ENCODE measurements around the gene FBXL13. TPM values are rescaled to one million over a fixed set of nuclear protein-coding genes. Genes with fewer than 3 reads are reported as not detected.

The FBXL13 gene
- total and polyA plus RNA-seq, 12 donors: 0.61 to 6.8 (median 2.7) TPM

DNA sequence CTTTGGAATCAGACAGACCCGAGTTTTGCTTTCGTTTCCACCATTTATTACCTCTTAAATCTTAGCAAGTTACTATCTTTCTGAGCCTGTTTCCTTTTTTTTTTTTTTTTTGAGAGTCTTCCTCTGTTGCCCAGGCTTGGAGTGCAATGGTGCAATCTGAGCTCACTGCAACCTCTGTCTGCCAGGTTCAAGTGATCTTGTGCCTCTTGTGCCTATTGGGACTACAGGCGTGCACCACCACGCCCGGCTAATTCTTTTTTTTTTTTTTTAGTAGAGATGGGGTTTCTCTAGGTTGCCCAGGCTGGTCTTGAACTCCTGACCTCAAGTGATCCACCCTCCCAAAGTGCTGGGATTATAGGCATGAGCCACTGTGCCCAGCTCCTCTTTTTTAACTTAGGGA is 241.3 kb downstream of the FBXL13 start:
- no peak overlapping the region for H3K27ac ChIP-seq
- no peaks in the 10 kb centered on the region for H3K36me3 ChIP-seq (replicated peaks in 1 of 2)
- peaks cover 0 to 6% of the 10 kb centered on the region in 2 donors for H3K4me1 ChIP-seq (replicated peaks in 1 of 2)
- 92 to 95% (median 92%) methylated on average over 5 of the region's 5 CpGs for WGBS, 4 donors
- no peaks in the 10 kb centered on the region for H3K27me3 ChIP-seq
- TF ChIP-seq, protein P1, sequence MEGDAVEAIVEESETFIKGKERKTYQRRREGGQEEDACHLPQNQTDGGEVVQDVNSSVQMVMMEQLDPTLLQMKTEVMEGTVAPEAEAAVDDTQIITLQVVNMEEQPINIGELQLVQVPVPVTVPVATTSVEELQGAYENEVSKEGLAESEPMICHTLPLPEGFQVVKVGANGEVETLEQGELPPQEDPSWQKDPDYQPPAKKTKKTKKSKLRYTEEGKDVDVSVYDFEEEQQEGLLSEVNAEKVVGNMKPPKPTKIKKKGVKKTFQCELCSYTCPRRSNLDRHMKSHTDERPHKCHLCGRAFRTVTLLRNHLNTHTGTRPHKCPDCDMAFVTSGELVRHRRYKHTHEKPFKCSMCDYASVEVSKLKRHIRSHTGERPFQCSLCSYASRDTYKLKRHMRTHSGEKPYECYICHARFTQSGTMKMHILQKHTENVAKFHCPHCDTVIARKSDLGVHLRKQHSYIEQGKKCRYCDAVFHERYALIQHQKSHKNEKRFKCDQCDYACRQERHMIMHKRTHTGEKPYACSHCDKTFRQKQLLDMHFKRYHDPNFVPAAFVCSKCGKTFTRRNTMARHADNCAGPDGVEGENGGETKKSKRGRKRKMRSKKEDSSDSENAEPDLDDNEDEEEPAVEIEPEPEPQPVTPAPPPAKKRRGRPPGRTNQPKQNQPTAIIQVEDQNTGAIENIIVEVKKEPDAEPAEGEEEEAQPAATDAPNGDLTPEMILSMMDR (IDR thresholded peaks at IDR 0.05): no peak
- TF ChIP-seq POLR2A (IDR thresholded peaks at IDR 0.05): no peak
- no peak overlapping the region for H3K4me3 ChIP-seq
- H3K9me3 ChIP-seq (replicated peaks in 1 of 3): no peaks in the 10 kb centered on the region
- intact Hi-C loops (cut with DNase I): no loop called here
- DNase-seq: no peak

DNA sequence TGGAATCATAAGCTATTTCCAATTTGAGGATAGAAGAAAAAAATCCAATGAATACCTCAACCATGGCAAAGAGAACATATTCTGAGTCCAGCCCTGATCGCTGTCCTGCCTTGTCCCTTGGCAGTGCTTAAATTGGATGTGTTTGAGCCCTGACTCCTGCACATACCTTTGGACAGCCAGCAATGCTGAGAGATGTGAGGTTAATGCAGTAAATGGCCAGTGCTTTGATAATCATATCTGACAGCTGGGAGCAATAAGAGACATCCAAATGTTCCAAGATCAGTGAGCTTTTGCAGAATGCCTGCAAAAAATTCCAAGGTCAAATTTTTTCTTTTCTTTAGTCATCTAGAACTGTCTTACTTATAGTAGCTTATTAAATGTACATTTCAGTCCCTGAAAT is 241.9 kb downstream of the FBXL13 start:
- WGBS, 4 donors: 75 to 92% (median 81%) methylated on average over 1 of the region's 1 CpG
- TF ChIP-seq, protein P1 (IDR thresholded peaks at IDR 0.05): no peak
- no peak overlapping the region for H3K4me3 ChIP-seq

DNA sequence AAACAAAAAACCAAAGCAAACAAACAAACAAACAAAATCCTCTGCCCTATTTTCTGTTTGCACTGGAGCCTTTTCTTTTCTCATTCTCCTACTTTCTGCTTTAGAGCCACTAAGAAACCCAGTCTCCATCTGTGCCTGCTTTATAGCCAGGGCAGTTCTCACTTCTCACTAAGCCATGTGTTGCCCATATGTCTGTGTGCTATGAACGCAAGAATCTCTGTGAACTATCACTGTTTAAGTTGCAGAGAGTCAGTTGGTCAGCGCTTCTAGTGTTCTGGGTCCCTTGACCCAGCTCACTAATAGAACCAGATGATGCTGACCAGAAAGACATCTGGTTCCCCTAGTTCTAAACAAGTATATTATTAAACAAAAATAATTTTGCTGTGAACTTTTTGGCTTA is 244.4 kb downstream of the FBXL13 start:
- TF ChIP-seq, protein P1 (IDR thresholded peaks at IDR 0.05): no peak
- no peak for TF ChIP-seq POLR2A (IDR thresholded peaks at IDR 0.05)
- Histone ChIP-seq H3K27me3 (no peaks in the 10 kb centered on the region), H3K4me3 (no peak overlapping the region), H3K4me1 (replicated peaks in 1 of 2) (peaks cover 0 to 6% of the 10 kb centered on the region in 2 donors), H3K27ac (no peak overlapping the region), H3K9me3 (replicated peaks in 1 of 3) (no peaks in the 10 kb centered on the region), H3K36me3 (replicated peaks in 1 of 2) (no peaks in the 10 kb centered on the region)
- WGBS, 4 donors: 88 to 96% (median 94%) methylated on average over 2 of the region's 2 CpGs
- intact Hi-C loops (cut with DNase I): no loop called here
- no peak for DNase-seq

More for the DNA sequence above, 241.9 kb downstream of the FBXL13 start:
- H3K9me3 ChIP-seq (replicated peaks in 1 of 3): no peaks in the 10 kb centered on the region
- intact Hi-C loops (cut with DNase I): no loop called here
- DNase-seq: no peak
- H3K4me1 ChIP-seq (replicated peaks in 1 of 2): peaks cover 0 to 6% of the 10 kb centered on the region in 2 donors
- no peaks in the 10 kb centered on the region for H3K36me3 ChIP-seq (replicated peaks in 1 of 2)
- H3K27me3 ChIP-seq: no peaks in the 10 kb centered on the region
- no peak overlapping the region for H3K27ac ChIP-seq

DNA sequence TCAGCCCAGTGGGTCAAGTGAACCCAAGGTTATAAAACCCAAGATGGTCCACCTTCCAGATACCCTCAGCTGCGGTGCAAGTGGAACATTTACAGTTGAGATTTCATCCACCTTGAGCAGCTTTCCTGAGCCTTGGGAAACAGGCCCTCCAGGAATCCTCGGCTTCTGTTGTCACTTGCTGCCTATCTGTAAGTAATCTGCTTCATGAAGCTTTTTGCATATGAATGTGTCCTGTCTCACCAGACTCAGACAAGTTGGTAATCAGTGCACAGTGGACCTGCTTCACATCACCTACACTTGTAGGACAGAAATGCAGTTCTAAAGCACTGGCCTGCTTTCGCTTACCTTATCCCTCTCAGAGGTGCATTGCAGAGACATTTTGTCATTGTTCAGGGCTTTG is 245.5 kb downstream of the FBXL13 start:
- no peaks in the 10 kb centered on the region for H3K9me3 ChIP-seq (replicated peaks in 1 of 3)
- intact Hi-C loops (cut with DNase I): no loop called here
- H3K4me3 ChIP-seq: no peak overlapping the region
- 95 to 99% (median 97%) methylated on average over 3 of the region's 3 CpGs for WGBS, 4 donors
- no peak for TF ChIP-seq POLR2A (IDR thresholded peaks at IDR 0.05)
- TF ChIP-seq, protein P1 (IDR thresholded peaks at IDR 0.05): no peak
- DNase-seq: no peak
- no peaks in the 10 kb centered on the region for H3K36me3 ChIP-seq (replicated peaks in 1 of 2)
- H3K27ac ChIP-seq: no peak overlapping the region
- H3K27me3 ChIP-seq: no peaks in the 10 kb centered on the region
- H3K4me1 ChIP-seq (replicated peaks in 1 of 2): peaks cover 0 to 6% of the 10 kb centered on the region in 2 donors
